ENCODE measurements around the gene MGAT4C. TPM values are rescaled to one million over a fixed set of nuclear protein-coding genes. Genes with fewer than 3 reads are reported as not detected.
A peak's percentile ranks its signal among the peaks of the same experiment; 100 is the strongest.

The MGAT4C gene
- total RNA-seq, 1 experiment from 2014 or later, result not detected

GRCh38 chr12:85956081-85956480 lies 300.1 kb downstream of the MGAT4C start:
- H3K36me3 ChIP-seq (ENCODE audit: control insufficient read depth, insufficient read depth, low read length), result no peaks in the 10 kb centered on the region
- DNase-seq, result no peak
- no peak overlapping the region for H3K4me3 ChIP-seq (ENCODE audit: low read depth, low read length)
- no TSS peak for BruUV-seq (replicated peaks)
- no peaks in the 10 kb centered on the region for H3K4me1 ChIP-seq
- Mint-ChIP-seq H3K27ac (ENCODE audit: unreplicated experiment) (no peak overlapping the region), H3K36me3 (ENCODE audit: insufficient read depth, unreplicated experiment) (no peaks in the 10 kb centered on the region), H3K4me1 (ENCODE audit: low read depth, unreplicated experiment) (no peaks in the 10 kb centered on the region), H3K27me3 (ENCODE audit: insufficient read depth, unreplicated experiment) (peaks cover 2% of the 10 kb centered on the region), H3K4me3 (ENCODE audit: unreplicated experiment) (no peak overlapping the region), H3K9me3 (ENCODE audit: unreplicated experiment) (no peaks in the 10 kb centered on the region)
- no peaks in the 10 kb centered on the region for H3K27me3 ChIP-seq (replicated peaks; ENCODE audit: control insufficient read depth, insufficient read depth, low read length)
- H3K9me3 ChIP-seq, result no peaks in the 10 kb centered on the region
- TF ChIP-seq, protein P1, sequence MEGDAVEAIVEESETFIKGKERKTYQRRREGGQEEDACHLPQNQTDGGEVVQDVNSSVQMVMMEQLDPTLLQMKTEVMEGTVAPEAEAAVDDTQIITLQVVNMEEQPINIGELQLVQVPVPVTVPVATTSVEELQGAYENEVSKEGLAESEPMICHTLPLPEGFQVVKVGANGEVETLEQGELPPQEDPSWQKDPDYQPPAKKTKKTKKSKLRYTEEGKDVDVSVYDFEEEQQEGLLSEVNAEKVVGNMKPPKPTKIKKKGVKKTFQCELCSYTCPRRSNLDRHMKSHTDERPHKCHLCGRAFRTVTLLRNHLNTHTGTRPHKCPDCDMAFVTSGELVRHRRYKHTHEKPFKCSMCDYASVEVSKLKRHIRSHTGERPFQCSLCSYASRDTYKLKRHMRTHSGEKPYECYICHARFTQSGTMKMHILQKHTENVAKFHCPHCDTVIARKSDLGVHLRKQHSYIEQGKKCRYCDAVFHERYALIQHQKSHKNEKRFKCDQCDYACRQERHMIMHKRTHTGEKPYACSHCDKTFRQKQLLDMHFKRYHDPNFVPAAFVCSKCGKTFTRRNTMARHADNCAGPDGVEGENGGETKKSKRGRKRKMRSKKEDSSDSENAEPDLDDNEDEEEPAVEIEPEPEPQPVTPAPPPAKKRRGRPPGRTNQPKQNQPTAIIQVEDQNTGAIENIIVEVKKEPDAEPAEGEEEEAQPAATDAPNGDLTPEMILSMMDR (IDR thresholded peaks at IDR 0.05; ENCODE audit: insufficient read depth in 1 of 2, low read depth in 1 of 2, low read length in 1 of 2, severe bottlenecking in 1 of 2, unreplicated experiment in 1 of 2), result no peak
- ChIA-PET POLR2A (no interaction called here), CTCF (no interaction called here)
- intact Hi-C loops (cut with micrococcal nuclease; ENCODE audit: unreplicated experiment), result no loop called here

DNA sequence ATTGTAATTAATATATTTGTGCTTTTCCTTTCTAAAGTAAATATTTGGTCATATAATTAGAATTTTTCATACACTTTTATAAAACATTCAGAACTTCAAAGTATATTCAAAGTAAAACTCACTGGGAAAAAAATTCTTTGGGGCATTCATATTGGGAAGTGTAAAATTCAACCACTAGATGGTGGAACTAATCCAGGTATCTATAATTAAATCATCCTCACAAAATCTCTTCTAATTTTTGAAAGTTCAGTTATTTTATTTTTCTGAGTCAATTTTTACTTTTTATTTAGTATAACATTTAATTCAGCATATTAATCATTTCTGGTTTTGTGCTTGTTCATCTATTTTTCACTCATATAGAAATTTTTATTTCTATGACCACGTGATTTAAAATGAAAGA lies 301.1 kb downstream of the MGAT4C start:
- Mint-ChIP-seq H3K9me3 (ENCODE audit: unreplicated experiment) (no peaks in the 10 kb centered on the region), H3K27me3 (ENCODE audit: insufficient read depth, unreplicated experiment) (peaks cover 2% of the 10 kb centered on the region), H3K4me3 (ENCODE audit: unreplicated experiment) (no peak overlapping the region), H3K4me1 (ENCODE audit: low read depth, unreplicated experiment) (no peaks in the 10 kb centered on the region), H3K27ac (ENCODE audit: unreplicated experiment) (no peak overlapping the region), H3K36me3 (ENCODE audit: insufficient read depth, unreplicated experiment) (no peaks in the 10 kb centered on the region)
- no peaks in the 10 kb centered on the region for H3K36me3 ChIP-seq (ENCODE audit: control insufficient read depth, insufficient read depth, low read length)
- intact Hi-C loops (cut with micrococcal nuclease; ENCODE audit: unreplicated experiment), result no loop called here
- no peak overlapping the region for H3K4me3 ChIP-seq (ENCODE audit: low read depth, low read length)
- no peaks in the 10 kb centered on the region for H3K9me3 ChIP-seq
- H3K4me1 ChIP-seq, result no peaks in the 10 kb centered on the region
- no TSS peak for BruUV-seq (replicated peaks)
- no peak for DNase-seq
- CTCF ChIA-PET, result no interaction called here
- POLR2A ChIA-PET, result no interaction called here
- no peaks in the 10 kb centered on the region for H3K27me3 ChIP-seq (replicated peaks; ENCODE audit: control insufficient read depth, insufficient read depth, low read length)
- TF ChIP-seq, protein P1 (IDR thresholded peaks at IDR 0.05; ENCODE audit: insufficient read depth in 1 of 2, low read depth in 1 of 2, low read length in 1 of 2, severe bottlenecking in 1 of 2, unreplicated experiment in 1 of 2), result no peak

DNA sequence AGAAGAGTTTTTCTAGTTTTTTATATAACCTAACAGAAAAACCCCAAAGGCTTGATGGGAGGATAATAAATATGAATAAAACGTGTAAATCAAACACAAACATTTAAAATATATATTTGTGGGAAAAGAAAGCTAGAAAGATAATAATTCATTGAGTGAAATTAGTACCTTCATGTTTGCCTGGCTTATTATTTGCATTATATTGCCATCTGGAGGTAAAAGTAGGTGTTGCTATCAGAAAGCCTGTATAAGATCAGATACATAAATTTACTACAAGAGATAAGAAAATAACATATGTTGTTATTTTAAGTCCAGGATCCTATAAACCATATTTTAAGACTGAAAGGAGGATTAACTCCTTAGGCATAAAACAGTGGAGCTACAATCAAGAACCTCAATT lies 304.4 kb downstream of the MGAT4C start:
- no TSS peak for BruUV-seq (replicated peaks)
- TF ChIP-seq, protein P1 (IDR thresholded peaks at IDR 0.05; ENCODE audit: insufficient read depth in 1 of 2, low read depth in 1 of 2, low read length in 1 of 2, severe bottlenecking in 1 of 2, unreplicated experiment in 1 of 2), result peak; percentile 14 to 37
- no peaks in the 10 kb centered on the region for H3K4me1 Mint-ChIP-seq (ENCODE audit: low read depth, unreplicated experiment)
- Histone ChIP-seq H3K27me3 (replicated peaks; ENCODE audit: control insufficient read depth, insufficient read depth, low read length) (no peaks in the 10 kb centered on the region), H3K4me1 (no peaks in the 10 kb centered on the region), H3K9me3 (no peaks in the 10 kb centered on the region), H3K4me3 (ENCODE audit: low read depth, low read length) (no peak overlapping the region), H3K36me3 (ENCODE audit: control insufficient read depth, insufficient read depth, low read length) (no peaks in the 10 kb centered on the region)
- peaks cover 2% of the 10 kb centered on the region for H3K27me3 Mint-ChIP-seq (ENCODE audit: insufficient read depth, unreplicated experiment)
- DNase-seq, result peak in 1 of 2 experiments; percentile 5
- intact Hi-C loops (cut with micrococcal nuclease; ENCODE audit: unreplicated experiment), result loop anchor here (1.0 kb wide), 1 partner anchor 29 kb away; no protein-coding TSS in a partner anchor
- no peak overlapping the region for H3K4me3 Mint-ChIP-seq (ENCODE audit: unreplicated experiment)
- H3K27ac Mint-ChIP-seq (ENCODE audit: unreplicated experiment), result no peak overlapping the region
- no peaks in the 10 kb centered on the region for H3K9me3 Mint-ChIP-seq (ENCODE audit: unreplicated experiment)
- no peaks in the 10 kb centered on the region for H3K36me3 Mint-ChIP-seq (ENCODE audit: insufficient read depth, unreplicated experiment)
- CTCF ChIA-PET, result interaction anchor here (0.6 kb wide), 1 partner anchor 53 kb away, joined by 3 read pairs; no protein-coding TSS in a partner anchor
- POLR2A ChIA-PET, result no interaction called here

All from Caco-2 (cell line).